Tongue (tissue), 2 donors: ENCODE data around the gene EXD3. TPM values are rescaled to one million over a fixed set of nuclear protein-coding genes. Genes with fewer than 3 reads are reported as not detected.
"Not testable (repeated sequence)": the region's sequence is repeated elsewhere in the genome, so short reads cannot be mapped to it uniquely, and the experiment has no call there.

Experiments
- DNase-seq: peaks from one replicate; pipeline ENCODE4 v3.0.0-alpha.2; 2015
- total RNA-seq: library from RNA; depleted of rRNA; stranded (reverse); fragments of >200 nt; gene quantifications from one replicate; pipeline ENCODE4 v1.2.3, GENCODE V29; 2014

EXD3 gene
- total RNA-seq, 1 donor from 2014 or later = 19.9 TPM

- no peak for DNase-seq
These were observed 11.7 kb downstream of the EXD3 start for GRCh38 chr9:137411260-137411644.

GRCh38 chr9:137410891-137411249, 12.1 kb downstream of the EXD3 start:
- DNase-seq = no peak

- not testable (repeated sequence) for DNase-seq
These were observed 12.6 kb downstream of the EXD3 start for GRCh38 chr9:137410236-137410890.

- DNase-seq = no peak
These were observed 13.4 kb downstream of the EXD3 start for GRCh38 chr9:137409515-137409914.

- no peak for DNase-seq
These were observed 14.1 kb downstream of the EXD3 start for GRCh38 chr9:137408651-137409405.

GRCh38 chr9:137407590-137408300, 15.2 kb downstream of the EXD3 start:
- no peak for DNase-seq

- peak; percentile 81 for DNase-seq
These were observed 15.9 kb downstream of the EXD3 start for GRCh38 chr9:137406876-137407589.

GRCh38 chr9:137406085-137406760, 16.7 kb downstream of the EXD3 start:
- no peak for DNase-seq

- DNase-seq = no peak
These were observed 17.3 kb downstream of the EXD3 start for GRCh38 chr9:137405677-137406081.

- DNase-seq = no peak
These were observed 17.9 kb downstream of the EXD3 start for GRCh38 chr9:137404961-137405567.

GRCh38 chr9:137403269-137403668, 19.7 kb downstream of the EXD3 start:
- DNase-seq = no peak

GRCh38 chr9:137402746-137403145, 20.2 kb downstream of the EXD3 start:
- DNase-seq = no peak

- DNase-seq = no peak
These were observed 24.1 kb downstream of the EXD3 start for GRCh38 chr9:137398561-137399468.

GRCh38 chr9:137397675-137398423, 25.1 kb downstream of the EXD3 start:
- no peak for DNase-seq

- no peak for DNase-seq
These were observed 26.2 kb downstream of the EXD3 start for GRCh38 chr9:137396634-137397367.

- no peak for DNase-seq
These were observed 26.7 kb downstream of the EXD3 start for GRCh38 chr9:137396227-137396626.

GRCh38 chr9:137395666-137396010, 27.3 kb downstream of the EXD3 start:
- DNase-seq = no peak

GRCh38 chr9:137394866-137395665, 27.9 kb downstream of the EXD3 start:
- DNase-seq = no peak
